ENCODE measurements around the gene OR1F1.

DNA sequence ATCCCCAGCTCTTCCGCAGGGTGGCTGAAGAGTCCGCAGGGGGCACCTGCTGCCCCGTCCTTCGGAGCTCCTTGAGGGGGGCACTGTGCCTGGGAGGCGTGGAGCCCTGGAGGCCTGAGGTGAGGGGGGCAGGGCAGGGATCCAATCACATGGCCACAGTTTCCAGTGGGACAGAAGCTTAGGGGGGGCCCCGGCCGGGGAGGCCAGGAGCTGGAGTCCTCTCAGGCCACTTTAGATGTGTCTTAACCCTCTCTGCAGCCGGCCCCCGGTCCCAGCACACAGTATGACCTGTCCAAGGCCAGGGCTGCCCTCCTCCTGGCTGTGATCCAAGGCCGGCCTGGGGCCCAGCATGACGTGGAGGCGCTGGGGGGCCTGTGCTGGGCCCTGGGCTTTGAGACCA, 42.3 kb upstream of the OR1F1 start:
- TF ChIP-seq OSR1 (CRISPR knock-in tag; IDR thresholded peaks at IDR 0.05), result no peak
- no peak for TF ChIP-seq ZFP30 (CRISPR knock-in tag; IDR thresholded peaks at IDR 0.05)
- TF ChIP-seq ZNF565 (CRISPR knock-in tag; conservative IDR thresholded peaks at IDR 0.05; ENCODE audit: low read depth), result no peak
- TF ChIP-seq, protein P1, sequence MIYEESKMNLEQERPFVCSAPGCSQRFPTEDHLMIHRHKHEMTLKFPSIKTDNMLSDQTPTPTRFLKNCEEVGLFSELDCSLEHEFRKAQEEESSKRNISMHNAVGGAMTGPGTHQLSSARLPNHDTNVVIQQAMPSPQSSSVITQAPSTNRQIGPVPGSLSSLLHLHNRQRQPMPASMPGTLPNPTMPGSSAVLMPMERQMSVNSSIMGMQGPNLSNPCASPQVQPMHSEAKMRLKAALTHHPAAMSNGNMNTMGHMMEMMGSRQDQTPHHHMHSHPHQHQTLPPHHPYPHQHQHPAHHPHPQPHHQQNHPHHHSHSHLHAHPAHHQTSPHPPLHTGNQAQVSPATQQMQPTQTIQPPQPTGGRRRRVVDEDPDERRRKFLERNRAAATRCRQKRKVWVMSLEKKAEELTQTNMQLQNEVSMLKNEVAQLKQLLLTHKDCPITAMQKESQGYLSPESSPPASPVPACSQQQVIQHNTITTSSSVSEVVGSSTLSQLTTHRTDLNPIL (CRISPR knock-in tag; IDR thresholded peaks at IDR 0.05; ENCODE audit: low read depth), result no peak
- TF ChIP-seq PPARA (CRISPR knock-in tag; IDR thresholded peaks at IDR 0.05; ENCODE audit: borderline replicate concordance), result no peak
- TF ChIP-seq, protein P2, sequence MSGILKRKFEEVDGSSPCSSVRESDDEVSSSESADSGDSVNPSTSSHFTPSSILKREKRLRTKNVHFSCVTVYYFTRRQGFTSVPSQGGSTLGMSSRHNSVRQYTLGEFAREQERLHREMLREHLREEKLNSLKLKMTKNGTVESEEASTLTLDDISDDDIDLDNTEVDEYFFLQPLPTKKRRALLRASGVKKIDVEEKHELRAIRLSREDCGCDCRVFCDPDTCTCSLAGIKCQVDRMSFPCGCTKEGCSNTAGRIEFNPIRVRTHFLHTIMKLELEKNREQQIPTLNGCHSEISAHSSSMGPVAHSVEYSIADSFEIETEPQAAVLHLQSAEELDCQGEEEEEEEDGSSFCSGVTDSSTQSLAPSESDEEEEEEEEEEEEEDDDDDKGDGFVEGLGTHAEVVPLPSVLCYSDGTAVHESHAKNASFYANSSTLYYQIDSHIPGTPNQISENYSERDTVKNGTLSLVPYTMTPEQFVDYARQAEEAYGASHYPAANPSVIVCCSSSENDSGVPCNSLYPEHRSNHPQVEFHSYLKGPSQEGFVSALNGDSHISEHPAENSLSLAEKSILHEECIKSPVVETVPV (CRISPR knock-in tag; IDR thresholded peaks at IDR 0.05), result no peak
- TF ChIP-seq ZNF8 (CRISPR knock-in tag; IDR thresholded peaks at IDR 0.05), result no peak
- no peak for TF ChIP-seq ZFP3 (CRISPR knock-in tag; IDR thresholded peaks at IDR 0.05)
